KMS-11 (cell line): ENCODE measurements around the gene AKT3.
"Not testable (repeated sequence)": the region's sequence is repeated elsewhere in the genome, so short reads cannot be mapped to it uniquely, and the experiment has no call there.

Experiments
- H2AFZ ChIP-seq: fragments of 200-600 bp; sonication (generic); 2 replicates; pipeline ENCODE4 v1.6.1; 2016; ENCODE audit warnings: antibody characterized with exemption, mixed run types, low read depth
- H3K27ac ChIP-seq: fragments of 200-600 bp; sonication (generic); 2 replicates; pipeline ENCODE4 v1.6.1; 2016; ENCODE audit warnings: mild to moderate bottlenecking, mixed run types
- H3K27me3 ChIP-seq: fragments of 200-600 bp; sonication (generic); 2 replicates; pipeline ENCODE4 v1.6.1; 2017; ENCODE audit warnings: mild to moderate bottlenecking, low read depth, mixed run types, moderate library complexity; ENCODE audit not compliant: insufficient read depth
- H3K36me3 ChIP-seq: fragments of 200-600 bp; sonication (generic); 2 replicates; pipeline ENCODE4 v1.6.1; 2017; ENCODE audit warnings: mild to moderate bottlenecking, mixed run types; ENCODE audit not compliant: insufficient read depth
- H3K4me1 ChIP-seq: fragments of 200-600 bp; sonication (generic); 2 replicates; pipeline ENCODE4 v1.6.1; 2016; ENCODE audit warnings: mild to moderate bottlenecking, low read depth, mixed run types; ENCODE audit not compliant: poor library complexity, severe bottlenecking
- H3K4me2 ChIP-seq: fragments of 200-600 bp; sonication (generic); 2 replicates; pipeline ENCODE4 v1.7.0; 2016; ENCODE audit warnings: mild to moderate bottlenecking, mixed run types
- H3K4me3 ChIP-seq: fragments of 200-600 bp; sonication (generic); IDR thresholded peaks from 2 replicates; pipeline ENCODE4 v1.6.1; 2017; ENCODE audit warnings: low read depth, low read length, mixed read lengths; ENCODE audit not compliant: insufficient read depth
- H3K79me2 ChIP-seq: fragments of 200-600 bp; sonication (generic); 2 replicates; pipeline ENCODE4 v1.6.1; 2016; ENCODE audit warnings: low read depth, mixed run types; ENCODE audit not compliant: insufficient read depth
- H3K9ac ChIP-seq: fragments of 200-600 bp; sonication (generic); 2 replicates; pipeline ENCODE4 v1.6.1; 2016; ENCODE audit warnings: mild to moderate bottlenecking, mixed run types
- H4K20me1 ChIP-seq: fragments of 200-600 bp; sonication (generic); 2 replicates; pipeline ENCODE4 v1.6.1; 2016; ENCODE audit warnings: mild to moderate bottlenecking, mixed run types; ENCODE audit not compliant: insufficient read depth
- TF ChIP-seq, protein P1 (sequence below): fragments of 200-600 bp; sonication (generic); conservative IDR thresholded peaks from 2 replicates; pipeline ENCODE4 v1.6.1; 2017; ENCODE audit warnings: low read depth, mild to moderate bottlenecking, antibody characterized with exemption, low read length, moderate library complexity, mixed read lengths

Gene AKT3

GRCh38 chr1:243814718-243815117, 35.3 kb downstream of the AKT3 start:
- Histone ChIP-seq H3K9ac (no peak overlapping the region), H3K27me3 (no peaks in the 10 kb centered on the region), H3K79me2 (no peaks in the 10 kb centered on the region), H4K20me1 (no peaks in the 10 kb centered on the region), H3K36me3 (no peaks in the 10 kb centered on the region; the same call in 1 of the 2 replicates), H2AFZ (no peak overlapping the region), H3K4me2 (no peak overlapping the region), H3K4me1 (no peaks in the 10 kb centered on the region), H3K4me3 (no peak overlapping the region), H3K27ac (no peak overlapping the region)
- TF ChIP-seq, protein P1, sequence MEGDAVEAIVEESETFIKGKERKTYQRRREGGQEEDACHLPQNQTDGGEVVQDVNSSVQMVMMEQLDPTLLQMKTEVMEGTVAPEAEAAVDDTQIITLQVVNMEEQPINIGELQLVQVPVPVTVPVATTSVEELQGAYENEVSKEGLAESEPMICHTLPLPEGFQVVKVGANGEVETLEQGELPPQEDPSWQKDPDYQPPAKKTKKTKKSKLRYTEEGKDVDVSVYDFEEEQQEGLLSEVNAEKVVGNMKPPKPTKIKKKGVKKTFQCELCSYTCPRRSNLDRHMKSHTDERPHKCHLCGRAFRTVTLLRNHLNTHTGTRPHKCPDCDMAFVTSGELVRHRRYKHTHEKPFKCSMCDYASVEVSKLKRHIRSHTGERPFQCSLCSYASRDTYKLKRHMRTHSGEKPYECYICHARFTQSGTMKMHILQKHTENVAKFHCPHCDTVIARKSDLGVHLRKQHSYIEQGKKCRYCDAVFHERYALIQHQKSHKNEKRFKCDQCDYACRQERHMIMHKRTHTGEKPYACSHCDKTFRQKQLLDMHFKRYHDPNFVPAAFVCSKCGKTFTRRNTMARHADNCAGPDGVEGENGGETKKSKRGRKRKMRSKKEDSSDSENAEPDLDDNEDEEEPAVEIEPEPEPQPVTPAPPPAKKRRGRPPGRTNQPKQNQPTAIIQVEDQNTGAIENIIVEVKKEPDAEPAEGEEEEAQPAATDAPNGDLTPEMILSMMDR = no peak

DNA sequence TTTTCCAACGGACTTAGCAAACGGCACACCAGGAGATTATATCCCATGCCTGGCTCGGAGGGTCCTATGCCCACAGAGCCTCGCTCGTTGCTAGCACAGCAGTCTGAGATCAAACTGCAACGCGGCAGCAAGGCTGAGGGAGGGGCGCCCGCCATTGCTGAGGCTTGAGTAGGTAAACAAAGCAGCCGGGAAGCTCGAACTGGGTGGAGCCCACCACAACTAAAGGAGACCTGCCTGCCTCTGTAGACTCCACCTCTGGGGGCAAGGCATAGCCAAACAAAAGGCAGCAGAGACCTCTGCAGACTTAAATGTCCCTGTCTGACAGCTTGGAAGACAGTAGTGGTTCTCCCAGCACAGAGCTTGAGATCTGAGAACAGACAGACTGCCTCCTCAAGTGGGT, 42.7 kb downstream of the AKT3 start:
- not testable (repeated sequence) for H3K9ac ChIP-seq, H4K20me1 ChIP-seq, H3K36me3 ChIP-seq, H3K27ac ChIP-seq, H3K4me2 ChIP-seq, H2AFZ ChIP-seq, H3K79me2 ChIP-seq, H3K4me3 ChIP-seq, H3K27me3 ChIP-seq, H3K4me1 ChIP-seq

GRCh38 chr1:243806310-243806709, 43.7 kb downstream of the AKT3 start:
- Histone ChIP-seq H3K9ac (no peak overlapping the region), H3K4me2 (no peak overlapping the region), H3K27ac (no peak overlapping the region), H3K79me2 (no peaks in the 10 kb centered on the region), H3K27me3 (no peaks in the 10 kb centered on the region), H3K36me3 (no peaks in the 10 kb centered on the region), H3K4me3 (no peak overlapping the region), H4K20me1 (no peaks in the 10 kb centered on the region), H2AFZ (no peak overlapping the region), H3K4me1 (no peaks in the 10 kb centered on the region)
- TF ChIP-seq, protein P1 = no peak

DNA sequence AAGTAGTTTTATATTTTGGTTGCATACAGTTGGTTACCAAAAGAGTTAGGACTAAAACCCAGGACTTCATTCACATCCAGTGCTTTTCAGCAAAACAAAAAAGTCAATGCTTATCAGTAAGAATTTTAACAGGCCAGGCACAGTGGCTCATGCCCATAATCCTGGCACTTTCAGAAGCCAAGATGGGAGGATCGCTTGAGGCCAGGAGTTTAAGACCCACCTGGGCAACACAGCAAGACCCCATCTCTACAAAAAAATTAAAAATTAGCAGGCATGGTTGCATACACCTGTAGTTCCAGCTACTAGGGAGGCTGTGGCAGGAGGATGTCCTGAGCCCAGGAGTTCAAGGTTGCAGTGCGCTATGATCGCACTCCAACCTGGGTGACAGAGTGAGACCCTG, 47.3 kb downstream of the AKT3 start:
- Histone ChIP-seq H3K4me3 (no peak overlapping the region), H2AFZ (no peak overlapping the region), H3K4me1 (no peaks in the 10 kb centered on the region), H3K9ac (no peak overlapping the region), H3K36me3 (no peaks in the 10 kb centered on the region), H3K79me2 (no peaks in the 10 kb centered on the region), H3K27me3 (no peaks in the 10 kb centered on the region), H4K20me1 (no peaks in the 10 kb centered on the region), H3K27ac (no peak overlapping the region), H3K4me2 (no peak overlapping the region)
- TF ChIP-seq, protein P1 = no peak

- TF ChIP-seq, protein P1 = no peak
- H3K27me3 ChIP-seq = no peaks in the 10 kb centered on the region
- H3K79me2 ChIP-seq = no peaks in the 10 kb centered on the region
Observed at GRCh38 chr1:243801378-243801777, 48.7 kb downstream of the AKT3 start.

More at GRCh38 chr1:243801378-243801777, 48.7 kb downstream of the AKT3 start:
- Histone ChIP-seq H3K9ac (no peak overlapping the region), H2AFZ (no peak overlapping the region), H3K27ac (no peak overlapping the region), H4K20me1 (no peaks in the 10 kb centered on the region), H3K4me2 (no peak overlapping the region), H3K4me3 (no peak overlapping the region), H3K36me3 (no peaks in the 10 kb centered on the region), H3K4me1 (peaks cover 12% of the 10 kb centered on the region)
